GM21360 (cell line): ENCODE data around the gene ZSCAN5A.
"Not testable (repeated sequence)": the region's sequence is repeated elsewhere in the genome, so short reads cannot be mapped to it uniquely, and the experiment has no call there.

Experiments
- ATAC-seq: cut with Tn5 transposase; IDR thresholded peaks from one replicate; pipeline ENCODE4 v1.9.1; 2021; ENCODE audit warnings: mild to moderate bottlenecking, moderate library complexity; ENCODE audit not compliant: unreplicated experiment

Gene ZSCAN5A

GRCh38 chr19:56273563-56274117 lies 41.0 kb downstream of the ZSCAN5A start:
- ATAC-seq = no peak

- no peak for ATAC-seq
Measured at GRCh38 chr19:56272161-56272798, 42.4 kb downstream of the ZSCAN5A start, which contains the start of gene EDDM13. Gene EDDM13, plus strand, starts transcription at chr19:56272748. Its CDS starts 87 bp downstream, at chr19:56272835.

- ATAC-seq = no peak
Measured at GRCh38 chr19:56271151-56271550, 43.5 kb downstream of the ZSCAN5A start.

DNA sequence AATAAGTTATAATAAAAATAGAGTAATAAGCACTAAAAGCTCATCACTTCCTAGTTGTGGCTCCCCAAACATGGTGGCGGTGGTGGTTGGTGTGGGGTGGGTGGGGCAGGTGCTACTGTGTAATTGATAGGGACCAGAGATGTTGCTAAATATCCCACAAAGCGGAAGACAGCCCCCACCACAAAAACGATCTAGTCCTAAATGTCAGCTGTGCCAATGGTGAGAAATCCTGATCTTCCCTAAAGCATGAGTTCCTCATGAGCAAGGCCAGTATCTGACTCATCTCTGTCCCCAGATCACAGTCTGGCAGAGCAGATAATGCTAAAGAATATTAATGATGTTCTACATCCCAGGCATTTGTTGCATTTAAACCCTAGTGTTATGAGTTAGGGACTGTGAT lies 44.0 kb downstream of the ZSCAN5A start:
- ATAC-seq = no peak

GRCh38 chr19:56269348-56269747 lies 45.3 kb downstream of the ZSCAN5A start:
- no peak for ATAC-seq

DNA sequence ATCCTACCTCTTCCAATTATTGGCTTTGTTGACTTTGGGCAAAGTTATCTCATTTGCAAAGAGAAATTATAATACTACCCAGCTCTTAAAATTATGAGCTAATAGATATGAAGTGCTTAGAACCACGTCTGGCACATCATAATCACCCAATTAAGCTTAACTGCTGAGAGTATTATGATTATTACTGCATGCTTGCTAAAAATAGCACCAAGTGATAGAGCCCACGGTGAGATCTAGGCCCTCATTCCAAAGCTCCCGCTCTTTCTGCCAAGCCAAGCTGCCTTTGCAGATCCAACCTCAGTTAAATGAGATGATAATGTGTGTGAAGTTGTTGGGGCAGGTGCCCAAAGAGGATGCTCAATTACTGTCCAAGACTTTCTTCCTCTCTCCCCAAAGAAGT lies 48.6 kb downstream of the ZSCAN5A start:
- no peak for ATAC-seq

DNA sequence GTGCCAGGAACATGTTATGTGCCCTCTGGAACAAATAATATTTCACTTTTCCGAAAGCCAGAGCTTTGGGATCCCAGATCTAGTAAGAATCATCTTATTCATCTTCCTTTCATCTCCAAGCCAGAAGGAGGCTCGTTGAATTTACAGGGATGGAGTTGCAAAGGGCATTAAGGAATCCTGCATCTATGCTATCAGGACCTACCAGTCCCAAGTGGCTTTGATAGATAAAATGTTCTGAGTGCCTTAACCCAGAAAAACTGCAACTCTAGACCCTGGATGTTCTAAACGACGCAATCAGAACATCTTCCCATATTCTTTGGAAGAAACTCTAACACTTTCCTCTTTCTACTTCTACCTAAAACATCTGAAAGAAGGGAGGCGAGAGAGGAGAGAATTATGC lies 51.3 kb downstream of the ZSCAN5A start:
- no peak for ATAC-seq

GRCh38 chr19:56261932-56262331 lies 52.7 kb downstream of the ZSCAN5A start:
- ATAC-seq = not testable (repeated sequence)

- ATAC-seq = no peak
Measured at GRCh38 chr19:56261145-56261544, 53.5 kb downstream of the ZSCAN5A start.

DNA sequence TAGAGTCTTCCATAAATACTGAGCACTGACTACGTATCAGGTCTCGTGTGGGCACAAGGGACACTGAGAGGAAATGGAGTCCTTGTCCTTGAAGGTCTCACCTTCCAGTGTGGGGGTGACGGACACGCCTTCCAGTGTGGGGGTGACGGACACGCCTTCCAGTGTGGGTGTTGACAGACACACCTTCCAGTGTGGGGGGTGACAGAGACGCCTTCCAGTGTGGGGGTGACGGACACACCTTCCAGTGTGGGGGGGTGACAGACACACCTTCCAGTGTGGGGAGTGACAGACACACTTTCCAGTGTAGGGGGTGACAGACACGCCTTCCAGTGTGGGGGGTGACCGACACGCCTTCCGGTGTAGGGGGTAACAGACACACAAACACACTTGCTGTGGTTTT lies 56.4 kb downstream of the ZSCAN5A start:
- no peak for ATAC-seq

DNA sequence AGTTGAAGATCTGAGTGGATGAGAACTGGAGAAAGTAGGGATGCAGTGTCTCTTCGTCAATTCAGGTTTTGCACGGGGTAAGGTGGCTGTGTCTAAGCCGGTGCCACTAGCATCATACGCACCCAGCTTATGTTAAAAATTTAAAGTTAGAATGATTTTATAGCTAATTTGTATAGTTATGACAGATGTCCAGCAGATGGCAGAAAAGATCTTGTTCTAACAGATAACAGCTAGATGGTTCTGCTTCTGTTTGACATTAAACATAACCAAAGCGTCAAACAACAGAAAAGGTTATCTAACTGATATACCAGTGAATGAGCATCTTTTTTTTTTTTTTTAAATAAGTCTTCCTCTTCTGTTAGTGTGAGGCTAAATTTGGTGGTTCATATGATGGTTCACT lies 60.9 kb downstream of the ZSCAN5A start:
- ATAC-seq = no peak

- ATAC-seq = peak; percentile 79
Measured at GRCh38 chr19:56252699-56253422, 61.8 kb downstream of the ZSCAN5A start.

- not testable (repeated sequence) for ATAC-seq
Measured at GRCh38 chr19:56248736-56249338, 65.8 kb downstream of the ZSCAN5A start.

- not testable (repeated sequence) for ATAC-seq
Measured at GRCh38 chr19:56245764-56246163, 68.9 kb downstream of the ZSCAN5A start.

- no peak for ATAC-seq
Measured at GRCh38 chr19:56245121-56245740, 69.4 kb downstream of the ZSCAN5A start.

DNA sequence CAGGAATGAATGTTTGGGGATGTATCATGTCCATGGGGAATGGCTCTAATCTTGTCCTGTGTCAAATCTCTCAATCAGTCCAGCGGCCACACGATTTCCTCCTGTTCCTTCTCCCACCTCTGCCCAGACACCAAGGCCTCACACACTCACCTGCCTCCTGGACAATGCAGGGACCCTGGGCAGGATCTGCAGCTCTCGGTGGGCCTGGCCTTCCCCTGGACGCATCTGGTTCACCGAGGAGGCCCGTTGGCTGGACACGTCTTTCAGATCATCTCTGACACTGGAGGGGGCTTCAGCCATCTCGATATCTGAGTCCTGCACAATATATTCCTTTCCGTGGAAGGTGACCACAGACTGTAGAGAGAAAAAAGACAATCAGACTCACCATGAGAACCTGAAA lies 91.2 kb downstream of the ZSCAN5A start:
- ATAC-seq = no peak

GRCh38 chr19:56222901-56223300 lies 91.7 kb downstream of the ZSCAN5A start:
- no peak for ATAC-seq

GRCh38 chr19:56221851-56222250 lies 92.8 kb downstream of the ZSCAN5A start:
- ATAC-seq = no peak

DNA sequence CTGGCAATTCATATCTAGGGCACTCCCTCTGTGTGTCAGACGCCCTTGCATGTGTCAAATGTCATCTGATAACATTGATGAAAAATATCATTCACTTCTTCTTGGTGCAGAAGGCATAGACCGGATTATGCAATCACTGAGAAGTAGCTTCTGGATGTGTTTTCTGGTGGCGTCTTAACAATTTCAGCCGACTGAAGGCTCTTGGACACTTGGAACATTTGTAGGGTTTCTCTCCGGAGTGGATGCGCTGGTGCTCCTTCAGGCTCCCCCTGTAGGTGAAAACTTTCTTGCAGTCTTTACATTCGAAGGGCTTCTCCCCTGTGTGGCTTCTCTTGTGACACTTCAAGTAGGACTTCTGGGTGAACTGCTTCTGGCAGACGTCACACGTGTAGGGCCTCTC lies 93.2 kb downstream of the ZSCAN5A start:
- not testable (repeated sequence) for ATAC-seq

DNA sequence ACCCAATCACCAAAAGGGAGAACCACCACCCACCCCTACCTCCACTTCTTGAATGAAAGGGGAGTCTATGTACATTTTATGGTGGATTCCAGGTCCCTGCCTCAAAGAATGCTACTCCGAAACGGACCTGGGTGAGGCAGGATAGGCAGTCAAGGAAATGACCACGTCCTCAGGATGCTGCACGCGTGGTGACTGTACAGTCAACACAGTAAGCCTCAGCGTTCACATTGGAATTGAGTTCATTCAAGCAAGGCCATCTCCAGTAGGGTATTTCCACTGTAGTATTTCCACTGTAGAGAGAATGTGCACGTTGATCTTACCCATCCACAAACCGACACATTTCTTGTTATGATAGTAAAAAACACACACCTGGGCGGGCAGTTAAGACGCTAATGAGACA lies 95.7 kb downstream of the ZSCAN5A start:
- no peak for ATAC-seq
